OCI-LY1 (cell line): ENCODE results near the gene TSHR.

Experiments used
- H2AFZ ChIP-seq: fragments of 200-600 bp; sonication (generic), shearing (Covaris generic); 2 replicates; pipeline ENCODE4 v1.6.0; 2014; ENCODE audit warnings: antibody characterized with exemption, mild to moderate bottlenecking, low read length
- H3F3A ChIP-seq: fragments of 200-600 bp; sonication (generic), shearing (Covaris generic); 2 replicates; pipeline ENCODE4 v1.6.0; 2014; ENCODE audit warnings: mild to moderate bottlenecking, antibody characterized with exemption, low read length, moderate library complexity; ENCODE audit not compliant: insufficient read depth
- H3K27ac ChIP-seq: fragments of 200-600 bp; sonication (generic); 2 replicates; pipeline ENCODE4 v1.5.1; 2014; ENCODE audit warnings: low read length, mixed run types, mild to moderate bottlenecking, low read depth; ENCODE audit not compliant: poor library complexity, severe bottlenecking
- H3K27me3 ChIP-seq: fragments of 200-600 bp; sonication (generic); 2 replicates; pipeline ENCODE4 v1.6.0; 2014; ENCODE audit warnings: antibody characterized with exemption, mild to moderate bottlenecking, low read length, moderate library complexity; ENCODE audit not compliant: insufficient read depth
- H3K36me3 ChIP-seq: fragments of 200-600 bp; sonication (generic); 2 replicates; pipeline ENCODE4 v1.6.1; 2014; ENCODE audit warnings: mild to moderate bottlenecking, antibody characterized with exemption, low read length, moderate library complexity, mixed read lengths; ENCODE audit not compliant: insufficient read depth
- H3K4me1 ChIP-seq: fragments of 200-600 bp; sonication (generic); 2 replicates; pipeline ENCODE4 v1.5.1; 2014; ENCODE audit warnings: mild to moderate bottlenecking, low read length, moderate library complexity; ENCODE audit not compliant: insufficient read depth, severe bottlenecking
- H3K4me2 ChIP-seq: fragments of 200-600 bp; sonication (generic), shearing (Covaris generic); 2 replicates; pipeline ENCODE4 v1.6.1; 2014; ENCODE audit warnings: low read length
- H3K4me3 ChIP-seq: fragments of 200-600 bp; sonication (generic); 2 replicates; pipeline ENCODE4 v1.5.1; 2014; ENCODE audit warnings: low read length, low read depth, mild to moderate bottlenecking, mixed read lengths; ENCODE audit not compliant: poor library complexity, severe bottlenecking
- H3K79me2 ChIP-seq: fragments of 200-600 bp; shearing (Covaris generic); 2 replicates; pipeline ENCODE4 v1.6.1; 2016; ENCODE audit warnings: mixed run types, low read length, mixed read lengths; ENCODE audit not compliant: insufficient read depth
- H3K9ac ChIP-seq: fragments of 200-600 bp; sonication (generic), shearing (Covaris generic); 2 replicates; pipeline ENCODE4 v1.6.1; 2014; ENCODE audit warnings: mild to moderate bottlenecking, low read length, mixed read lengths
- H3K9me2 ChIP-seq: fragments of 200-600 bp; sonication (generic), shearing (Covaris generic); 2 replicates; pipeline ENCODE4 v1.6.1; 2014; ENCODE audit warnings: low read depth, mild to moderate bottlenecking, low read length, mixed read lengths
- H3K9me3 ChIP-seq: fragments of 200-600 bp; shearing (Covaris generic); 2 replicates; pipeline ENCODE4 v1.6.1; 2014; ENCODE audit warnings: low read length, mixed read lengths
- H4K20me1 ChIP-seq: fragments of 200-600 bp; sonication (generic), shearing (Covaris generic); 2 replicates; pipeline ENCODE4 v1.6.0; 2016; ENCODE audit warnings: mild to moderate bottlenecking, low read length; ENCODE audit not compliant: insufficient read depth
- CTCF ChIP-seq: fragments of 200-600 bp; sonication (generic), shearing (Covaris generic); IDR thresholded peaks from 2 replicates; pipeline ENCODE4 v1.5.1; 2017; ENCODE audit warnings: mild to moderate bottlenecking, antibody characterized with exemption, low read length, moderate library complexity, mixed read lengths
- EZH2 ChIP-seq: fragments of 200-600 bp; sonication (generic), shearing (Covaris generic); IDR thresholded peaks from 2 replicates; pipeline ENCODE4 v1.8.0; 2017; ENCODE audit warnings: borderline replicate concordance, mixed run types, mild to moderate bottlenecking, antibody characterized with exemption, low read length, moderate library complexity, mixed read lengths

The TSHR gene

GRCh38 chr14:81031488-81031887, 76.1 kb downstream of the TSHR start:
- no peak overlapping the region for H2AFZ ChIP-seq
- H3K27me3 ChIP-seq = no peaks in the 10 kb centered on the region
- no peaks in the 10 kb centered on the region for H3K9me2 ChIP-seq
- no peaks in the 10 kb centered on the region for H4K20me1 ChIP-seq
- no peak overlapping the region for H3K27ac ChIP-seq
- TF ChIP-seq EZH2 (no peak), CTCF (no peak)
- H3F3A ChIP-seq = no peaks in the 10 kb centered on the region
- no peaks in the 10 kb centered on the region for H3K36me3 ChIP-seq
- no peak overlapping the region for H3K9ac ChIP-seq
- no peak overlapping the region for H3K4me2 ChIP-seq
- no peak overlapping the region for H3K4me3 ChIP-seq
- H3K4me1 ChIP-seq = no peaks in the 10 kb centered on the region
- 0 out of 2 replicates have a peak, but pooled peaks cover 3% of the 10 kb centered on the region for H3K9me3 ChIP-seq
- H3K79me2 ChIP-seq = no peaks in the 10 kb centered on the region

DNA sequence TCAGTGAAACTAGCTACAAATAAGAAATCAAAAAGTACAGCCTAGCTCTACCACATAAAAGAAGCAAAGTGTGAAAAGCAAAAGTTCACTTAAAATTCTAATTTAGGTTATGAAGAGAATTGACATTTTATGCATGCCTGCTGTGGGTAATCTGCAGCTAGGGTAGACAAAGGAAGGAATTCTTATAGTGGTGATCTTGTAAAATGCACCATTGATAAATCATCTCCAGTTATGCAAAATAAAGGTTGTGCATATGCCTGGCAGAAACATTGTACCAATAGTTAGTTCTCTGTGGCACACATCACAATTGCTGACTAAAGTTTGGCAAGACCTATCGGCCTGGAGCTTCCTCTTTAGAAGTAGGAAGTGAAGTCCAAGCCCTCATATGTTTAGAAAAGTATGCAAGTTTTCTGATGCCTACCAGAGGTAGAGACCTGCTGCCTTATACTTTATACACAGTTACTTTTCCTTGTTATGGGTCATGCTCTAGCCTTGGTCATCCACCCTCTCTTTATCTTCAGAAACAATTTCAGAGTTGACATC, 78.3 kb downstream of the TSHR start:
- no peaks in the 10 kb centered on the region for H4K20me1 ChIP-seq
- no peaks in the 10 kb centered on the region for H3K36me3 ChIP-seq
- H3K9me2 ChIP-seq = no peaks in the 10 kb centered on the region
- TF ChIP-seq EZH2 = no peak
- no peak for TF ChIP-seq CTCF
- H3K9ac ChIP-seq = no peak overlapping the region
- H3K79me2 ChIP-seq = no peaks in the 10 kb centered on the region
- H3K9me3 ChIP-seq = 0 out of 2 replicates have a peak, but pooled peaks cover 3% of the 10 kb centered on the region
- no peaks in the 10 kb centered on the region for H3K27me3 ChIP-seq
- H2AFZ ChIP-seq = no peak overlapping the region
- H3K27ac ChIP-seq = no peak overlapping the region
- H3K4me3 ChIP-seq = no peak overlapping the region
- no peaks in the 10 kb centered on the region for H3K4me1 ChIP-seq
- H3F3A ChIP-seq = no peaks in the 10 kb centered on the region
- no peak overlapping the region for H3K4me2 ChIP-seq

- no peak overlapping the region for H3K4me3 ChIP-seq
- no peaks in the 10 kb centered on the region for H3K4me1 ChIP-seq
- no peaks in the 10 kb centered on the region for H3K79me2 ChIP-seq
- TF ChIP-seq EZH2 = no peak
- no peak for TF ChIP-seq CTCF
- no peak overlapping the region for H3K9ac ChIP-seq
- H4K20me1 ChIP-seq = no peaks in the 10 kb centered on the region
- no peaks in the 10 kb centered on the region for H3K9me3 ChIP-seq
- no peak overlapping the region for H3K27ac ChIP-seq
- no peaks in the 10 kb centered on the region for H3K36me3 ChIP-seq
- H3K9me2 ChIP-seq = no peaks in the 10 kb centered on the region
- no peak overlapping the region for H3K4me2 ChIP-seq
- no peaks in the 10 kb centered on the region for H3F3A ChIP-seq
- no peak overlapping the region for H2AFZ ChIP-seq
- H3K27me3 ChIP-seq = no peaks in the 10 kb centered on the region
Measured at GRCh38 chr14:81042438-81042837, 87.0 kb downstream of the TSHR start.
